RKO (cell line): ENCODE measurements around the gene GABRA5.
"Not testable (repeated sequence)": the region's sequence is repeated elsewhere in the genome, so short reads cannot be mapped to it uniquely, and the experiment has no call there.

Experiments used
- DNase-seq: peaks from one replicate; pipeline ENCODE4 v3.0.0-alpha.2; 2016; ENCODE audit warnings: low spot score

GABRA5 gene

DNA sequence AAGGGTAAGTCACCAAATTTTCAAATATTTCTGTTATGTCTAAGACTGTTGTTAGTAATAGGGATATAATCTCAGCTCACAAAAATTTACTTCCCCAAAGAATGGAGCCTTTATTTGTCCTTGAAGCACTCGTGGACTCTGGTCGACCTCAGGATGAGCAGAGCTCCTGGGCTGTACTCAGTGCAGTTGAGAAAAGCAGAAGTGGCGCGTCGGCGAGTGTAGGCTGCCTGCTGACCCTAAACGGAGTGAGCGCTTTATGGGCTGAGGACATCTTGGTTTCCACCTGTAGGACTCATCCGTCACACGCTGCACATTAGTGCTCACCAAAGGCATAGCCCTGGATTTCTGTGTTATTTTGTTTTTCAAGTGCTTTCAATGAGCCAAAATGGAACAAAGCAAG, 11.0 kb downstream of the GABRA5 start:
- no peak for DNase-seq

DNA sequence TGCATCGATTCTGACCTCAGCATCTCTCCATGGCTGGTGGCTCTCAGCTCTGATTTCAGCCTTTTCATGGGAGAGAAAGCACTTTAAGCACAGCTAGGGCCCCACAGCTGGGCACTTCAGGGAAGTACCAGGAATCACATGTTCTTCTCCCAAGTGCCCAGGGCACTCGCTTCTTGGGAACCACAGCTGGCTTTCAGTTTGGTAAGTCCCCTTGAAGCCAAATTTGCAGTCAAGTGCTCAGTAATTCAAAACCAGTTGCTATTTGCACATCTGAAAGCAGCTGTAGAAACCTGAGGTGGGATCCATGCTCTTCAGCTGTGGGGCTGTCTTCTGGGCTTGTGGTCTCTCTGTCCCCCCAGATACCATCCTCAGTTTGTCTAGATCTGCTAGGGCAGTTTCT, 12.8 kb downstream of the GABRA5 start:
- no peak for DNase-seq

DNA sequence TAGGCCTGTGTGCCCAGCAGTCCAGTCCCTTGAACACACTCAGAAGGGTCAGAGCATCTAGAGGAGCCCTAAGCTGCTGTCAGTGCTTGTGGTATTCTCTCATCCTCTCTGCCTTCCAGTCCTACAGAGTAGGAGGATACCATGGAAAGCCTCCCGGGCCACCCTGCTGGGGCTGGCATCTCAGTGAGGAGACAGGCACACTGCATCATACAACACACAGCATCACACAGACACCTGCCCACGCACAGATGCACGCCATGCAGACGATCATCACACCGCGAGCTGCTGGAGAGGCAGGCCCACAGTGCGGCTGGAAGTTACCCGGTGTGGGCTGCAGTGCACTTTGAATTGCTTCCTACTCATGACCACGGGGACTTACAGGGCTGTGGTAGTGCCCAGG, 15.2 kb downstream of the GABRA5 start:
- no peak for DNase-seq

DNA sequence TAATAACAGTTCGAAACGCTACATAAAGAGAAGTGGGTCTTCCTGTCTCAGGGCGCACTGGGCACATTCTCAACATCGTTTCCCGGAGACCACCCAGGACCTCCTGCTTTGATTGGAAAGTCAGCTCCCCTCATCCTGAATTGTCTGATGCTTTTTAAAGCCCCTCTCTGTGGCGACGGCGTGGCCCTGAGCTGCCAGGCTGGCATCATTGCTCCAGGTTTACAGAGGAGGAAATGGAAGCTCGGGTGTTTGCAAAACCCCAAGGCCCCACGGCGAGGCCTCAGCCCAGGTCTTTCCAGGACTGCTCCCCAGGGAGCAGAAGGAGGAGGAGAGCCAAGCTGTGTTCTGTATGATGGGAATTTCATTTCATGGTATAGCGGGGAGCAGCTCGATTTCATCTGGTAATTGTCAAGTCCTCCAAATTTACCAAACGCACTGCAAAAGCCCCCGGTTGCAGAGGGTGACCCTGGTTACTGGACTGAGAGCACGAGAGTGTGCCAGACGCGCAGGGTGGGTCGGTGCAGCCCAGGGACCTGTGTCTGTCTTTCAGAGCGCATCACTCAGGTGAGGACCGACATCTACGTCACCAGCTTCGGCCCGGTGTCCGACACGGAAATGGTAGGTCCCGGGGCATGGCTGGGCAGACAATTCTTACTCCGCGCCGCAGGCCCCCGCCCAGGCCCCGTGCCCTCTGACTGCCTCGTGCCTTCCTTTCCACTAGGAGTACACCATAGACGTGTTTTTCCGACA, 15.9 kb downstream of the GABRA5 start:
- DNase-seq = no peak

DNA sequence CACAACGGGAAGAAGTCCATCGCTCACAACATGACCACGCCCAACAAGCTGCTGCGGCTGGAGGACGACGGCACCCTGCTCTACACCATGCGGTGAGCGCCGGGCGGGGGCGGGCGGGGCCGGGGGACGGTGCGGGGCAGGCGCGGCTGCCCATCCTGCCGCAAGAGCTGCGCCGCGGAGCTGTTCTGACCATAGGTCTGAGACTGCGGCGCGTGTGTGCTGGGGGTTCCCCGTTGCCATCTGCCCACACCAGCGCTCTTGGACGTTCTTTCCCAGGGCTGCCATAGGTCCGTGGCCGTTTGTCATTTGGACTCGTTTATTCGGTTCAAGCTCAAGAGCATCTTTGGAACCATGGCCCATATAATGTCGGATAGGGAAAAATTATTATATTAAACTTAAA, 16.6 kb downstream of the GABRA5 start:
- no peak for DNase-seq

DNA sequence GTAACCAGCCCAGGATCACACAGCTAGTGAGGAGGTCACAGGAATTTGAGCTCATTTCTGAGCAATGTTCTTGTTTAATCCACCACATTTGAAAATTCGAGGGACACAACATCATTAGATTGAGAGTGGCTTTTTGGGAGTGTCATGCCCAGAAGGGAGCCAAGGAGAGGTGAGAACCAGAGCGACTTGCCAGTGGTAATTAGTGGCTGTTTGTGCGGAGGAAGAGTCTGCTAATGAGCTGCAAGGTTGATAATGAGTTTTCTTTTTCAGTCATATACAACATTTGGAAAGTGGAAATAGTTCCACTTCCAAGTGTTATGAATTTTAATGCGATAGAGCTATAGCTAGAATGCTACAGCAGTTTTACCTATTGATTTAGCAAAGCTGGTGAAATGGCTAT, 19.7 kb downstream of the GABRA5 start:
- no peak for DNase-seq

DNA sequence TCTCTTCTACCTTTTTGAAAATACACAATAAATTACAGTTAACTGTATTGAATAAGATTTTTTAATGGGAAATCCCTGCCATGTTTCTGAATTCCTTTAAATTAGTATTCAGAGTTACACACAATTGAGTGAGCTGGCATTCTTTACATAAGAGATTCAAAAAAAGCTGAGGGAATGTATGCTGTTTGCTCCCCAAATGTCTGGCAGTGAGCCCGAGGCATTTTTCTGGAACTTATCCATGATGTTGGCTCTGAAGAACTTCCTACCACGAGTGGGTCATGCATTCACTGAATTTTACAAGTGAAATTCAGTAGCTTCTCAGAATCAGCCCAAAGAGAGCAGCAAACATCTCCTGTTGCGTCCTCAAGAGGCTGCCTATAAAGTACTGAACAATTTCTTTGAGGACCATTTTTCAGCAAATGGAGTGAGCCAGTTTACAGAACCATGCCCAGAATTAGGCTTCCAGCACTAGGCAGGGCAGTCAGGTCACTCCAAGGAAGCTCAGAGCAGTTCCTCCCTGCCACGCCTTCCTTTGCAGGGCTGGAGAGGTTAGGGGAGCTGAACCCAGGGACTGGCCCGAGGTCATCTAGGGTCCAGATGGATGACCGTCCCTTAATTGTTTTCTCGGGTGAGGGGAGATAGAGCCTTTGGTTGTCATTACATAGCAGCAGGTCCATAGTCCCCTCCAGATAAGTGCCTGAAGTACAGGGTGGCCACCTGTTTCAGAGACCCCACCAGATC, 21.2 kb downstream of the GABRA5 start:
- no peak for DNase-seq

DNA sequence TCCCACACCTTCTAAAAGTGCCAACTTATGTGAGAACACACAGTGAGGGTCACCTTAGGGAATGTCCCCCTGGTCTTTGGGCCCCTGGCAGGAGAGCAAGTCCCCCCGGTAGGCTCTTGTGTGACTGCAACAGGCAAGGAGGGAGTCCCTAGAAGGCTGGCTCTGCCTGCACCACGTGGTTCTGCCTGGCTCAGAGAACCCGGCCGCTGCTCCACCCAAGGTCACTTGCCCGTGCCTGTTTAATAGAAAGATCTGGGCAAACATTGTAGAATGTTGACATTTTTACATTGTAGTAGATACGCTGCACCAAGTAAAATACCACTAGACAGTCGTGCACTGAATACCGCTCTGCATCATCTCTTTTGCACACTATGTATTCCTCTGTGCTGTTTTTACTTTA, 21.9 kb downstream of the GABRA5 start:
- no peak for DNase-seq

DNA sequence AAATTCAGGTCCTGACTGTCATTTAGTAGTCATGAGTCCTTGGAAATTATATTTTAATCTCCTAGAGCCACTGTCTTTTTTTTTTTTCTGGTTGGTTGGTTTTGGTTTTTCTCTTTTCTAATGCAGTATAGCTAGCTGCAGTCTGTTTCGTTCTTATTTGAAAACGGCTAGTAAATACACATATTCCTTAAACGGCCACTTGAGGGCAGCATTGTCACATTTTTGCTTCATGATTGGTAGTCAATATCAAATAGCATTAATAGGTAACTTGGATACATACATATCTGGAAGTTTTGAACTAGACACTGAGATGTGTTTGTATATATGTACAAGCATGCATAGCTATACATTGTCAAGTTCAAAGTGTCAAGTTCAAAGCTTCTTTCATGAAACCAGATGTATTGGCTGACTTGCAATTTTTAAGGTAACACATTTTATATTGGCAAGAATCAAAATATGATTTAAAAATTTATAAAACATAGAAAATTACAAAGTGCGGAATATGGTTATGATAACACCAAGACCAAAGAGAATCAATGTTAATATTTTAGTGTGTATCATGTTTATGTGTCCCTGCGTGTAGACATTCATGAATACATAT, 22.5 kb downstream of the GABRA5 start:
- peak; percentile 57 for DNase-seq

DNA sequence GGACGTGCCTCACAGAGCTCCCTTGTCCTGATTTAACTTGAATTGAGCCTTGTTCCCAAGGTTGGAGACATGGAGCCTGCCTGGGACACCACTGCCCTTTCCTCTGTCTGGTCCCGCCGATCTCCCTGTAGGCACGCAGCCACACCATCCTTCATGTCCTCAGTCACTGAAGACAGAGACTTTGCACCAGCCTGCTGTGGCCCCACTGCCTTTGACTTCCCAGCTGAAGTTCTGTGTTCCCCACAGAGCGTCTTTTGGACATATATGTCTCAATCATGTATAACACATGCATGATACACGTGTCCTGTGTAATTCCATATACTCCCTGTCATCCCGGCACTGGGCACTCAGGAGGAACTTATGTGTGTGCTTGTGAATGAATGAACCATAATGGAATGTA, 23.6 kb downstream of the GABRA5 start:
- DNase-seq = no peak

DNA sequence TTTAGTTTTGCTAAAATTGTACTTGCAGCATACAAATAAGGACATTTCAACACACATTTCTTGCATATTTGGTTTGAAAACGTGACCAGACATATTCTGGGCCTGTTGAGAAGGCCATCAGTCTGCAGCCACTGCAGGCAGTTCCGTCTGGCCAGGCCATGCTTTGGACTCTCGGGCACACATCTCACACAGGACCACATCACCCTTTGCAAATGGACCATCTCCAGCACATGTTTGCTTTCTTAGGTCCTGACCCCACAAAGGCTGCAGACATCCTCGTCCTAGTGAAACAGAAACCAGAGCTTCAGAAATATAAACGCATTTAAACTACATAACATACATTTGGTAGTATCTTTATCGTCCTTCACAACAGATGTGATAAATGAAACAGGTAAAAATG, 24.1 kb downstream of the GABRA5 start:
- no peak for DNase-seq

DNA sequence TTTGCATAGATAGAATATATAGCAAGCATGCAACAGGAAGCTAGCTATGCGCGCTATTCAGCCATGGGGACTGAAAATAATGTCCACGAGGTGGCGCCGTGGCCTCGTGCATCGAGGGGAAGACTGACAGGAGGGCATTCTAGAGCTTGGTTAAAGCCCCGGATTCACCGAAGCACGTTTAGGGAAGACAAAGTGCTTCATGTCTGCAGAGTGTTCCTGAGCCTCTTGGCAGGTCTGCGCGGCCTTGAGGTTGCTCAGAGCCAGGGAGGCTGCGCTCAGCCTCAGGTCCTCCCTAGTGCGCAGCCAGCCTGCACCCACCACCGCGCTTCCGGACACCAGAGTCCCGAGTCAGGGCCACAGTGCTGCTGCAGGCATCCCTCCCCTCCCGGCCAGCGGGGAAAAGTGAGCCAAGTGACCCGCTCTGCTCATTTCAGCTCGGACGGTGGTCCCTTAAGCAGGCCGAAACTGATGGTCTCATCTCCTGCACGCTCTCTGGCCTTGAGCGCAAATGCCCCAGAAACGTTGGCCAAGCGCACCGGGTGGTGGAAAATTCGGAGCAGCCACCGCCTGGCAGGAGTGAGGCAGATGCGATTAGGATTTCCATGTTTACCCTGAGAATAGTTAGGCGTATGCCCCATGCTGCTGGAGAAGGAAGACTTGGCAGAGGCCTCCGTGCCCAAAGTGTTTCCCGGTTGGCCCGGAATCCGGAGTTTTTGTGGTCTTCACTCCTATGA, 24.8 kb downstream of the GABRA5 start:
- peak; percentile 51 for DNase-seq

DNA sequence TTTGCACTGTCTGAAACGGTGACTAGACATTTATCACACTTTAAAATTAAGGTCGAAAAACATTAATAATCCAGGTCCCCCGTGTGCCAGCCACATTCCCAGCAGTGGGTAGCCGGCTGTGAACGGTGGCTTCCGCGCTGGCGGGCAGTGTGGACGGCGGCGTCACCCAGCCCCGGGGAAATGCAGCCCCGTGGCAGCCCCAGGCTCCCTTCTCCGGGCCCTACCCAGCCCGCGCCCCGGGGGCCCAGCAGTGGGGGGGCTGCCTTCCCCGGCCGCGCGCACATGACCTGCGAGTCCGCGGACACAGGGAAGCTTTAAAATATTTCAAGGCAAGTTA, 25.3 kb downstream of the GABRA5 start:
- DNase-seq = no peak

DNA sequence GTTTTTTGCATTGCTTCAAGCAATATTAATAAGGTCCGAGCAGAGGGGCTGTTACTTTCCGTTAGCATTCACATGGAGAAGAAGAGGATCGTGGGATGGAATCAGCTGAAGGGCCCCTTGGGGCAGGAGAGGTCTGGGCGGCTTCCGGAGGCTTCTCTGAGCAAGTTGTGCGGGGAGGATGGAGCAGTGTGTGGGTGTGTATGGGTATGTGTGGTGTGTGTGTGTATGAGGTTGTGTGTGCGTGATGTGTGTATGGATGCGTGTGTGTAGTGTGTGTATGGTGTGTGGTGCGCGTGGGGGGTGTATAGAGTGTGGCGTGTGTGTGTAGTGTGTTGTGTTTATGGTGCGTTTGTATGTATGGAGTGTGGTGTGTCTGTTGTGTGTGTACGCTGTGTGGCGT, 25.8 kb downstream of the GABRA5 start:
- no peak for DNase-seq

DNA sequence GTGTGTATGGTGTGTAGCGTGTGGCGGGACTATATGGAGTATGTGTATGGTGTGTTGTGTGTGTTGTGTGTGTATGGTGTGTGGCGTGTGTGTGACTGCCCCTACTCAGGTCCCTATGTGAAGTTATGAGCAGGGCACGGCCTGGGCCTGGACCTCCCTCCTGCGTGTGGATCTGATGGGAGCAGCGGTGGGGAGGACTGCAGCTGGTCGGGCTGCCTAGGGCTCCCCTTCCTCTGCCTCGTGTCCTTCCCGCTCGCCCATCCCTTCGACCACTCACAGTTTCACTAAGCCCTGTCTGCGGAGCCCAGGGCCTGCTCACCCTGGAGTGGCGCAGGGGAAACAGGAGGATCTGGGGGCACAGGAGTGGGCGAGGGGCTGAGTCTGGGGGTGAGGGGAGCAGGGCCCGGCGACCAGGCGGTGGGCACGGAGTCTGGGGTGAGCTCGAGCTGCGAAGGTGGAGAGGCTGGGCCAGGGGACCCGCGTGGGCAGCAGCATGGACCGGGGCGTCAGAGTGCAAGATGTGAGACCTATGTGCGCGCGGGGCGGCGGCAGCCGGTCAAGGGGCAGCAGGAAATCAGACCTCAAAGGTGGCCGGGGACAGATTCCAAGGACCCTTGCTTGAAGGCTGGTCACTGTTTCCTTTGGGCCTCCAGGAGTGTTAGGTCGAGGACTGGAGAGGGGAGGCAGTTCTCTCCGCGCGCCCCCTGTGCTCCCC, 26.6 kb downstream of the GABRA5 start:
- no peak for DNase-seq

DNA sequence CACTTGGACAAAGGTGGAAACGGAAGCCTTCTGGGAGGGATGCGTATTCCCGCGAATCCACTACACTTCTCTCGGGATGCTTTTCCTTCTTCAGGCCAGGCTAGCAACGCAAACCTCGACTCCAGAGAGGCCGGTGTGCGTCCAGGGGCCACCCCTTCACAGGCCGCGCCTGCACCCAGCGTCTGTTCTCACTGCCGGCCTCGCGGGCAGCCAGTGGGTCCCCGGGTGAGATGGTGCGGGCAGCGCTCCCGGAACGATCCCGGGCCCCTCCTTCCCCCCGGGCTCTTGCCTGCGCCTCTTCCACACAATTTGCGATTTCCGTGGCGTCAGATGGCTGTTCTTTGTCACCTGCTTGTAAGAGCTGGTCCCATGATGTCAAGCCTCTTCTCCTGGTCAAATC, 27.3 kb downstream of the GABRA5 start:
- no peak for DNase-seq

DNA sequence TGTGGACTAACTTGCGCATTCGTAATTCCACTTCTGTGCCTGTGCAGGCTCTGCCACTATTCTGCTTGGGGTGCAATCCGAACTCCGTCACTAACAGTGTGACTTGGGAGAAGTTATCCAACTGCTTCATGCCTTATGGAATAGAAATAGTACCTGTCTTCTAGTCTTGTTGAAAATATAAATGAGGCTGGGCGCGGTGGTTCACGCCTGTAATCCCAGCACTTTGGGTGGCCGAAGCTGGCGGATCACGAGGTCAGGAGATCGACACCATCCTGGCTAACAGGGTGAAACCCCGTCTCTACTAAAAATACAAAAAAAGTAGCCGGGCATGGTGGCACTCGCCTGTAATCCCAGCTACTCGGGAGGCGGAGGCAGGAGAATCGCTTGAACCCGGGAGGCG, 28.5 kb downstream of the GABRA5 start:
- DNase-seq = not testable (repeated sequence)

DNA sequence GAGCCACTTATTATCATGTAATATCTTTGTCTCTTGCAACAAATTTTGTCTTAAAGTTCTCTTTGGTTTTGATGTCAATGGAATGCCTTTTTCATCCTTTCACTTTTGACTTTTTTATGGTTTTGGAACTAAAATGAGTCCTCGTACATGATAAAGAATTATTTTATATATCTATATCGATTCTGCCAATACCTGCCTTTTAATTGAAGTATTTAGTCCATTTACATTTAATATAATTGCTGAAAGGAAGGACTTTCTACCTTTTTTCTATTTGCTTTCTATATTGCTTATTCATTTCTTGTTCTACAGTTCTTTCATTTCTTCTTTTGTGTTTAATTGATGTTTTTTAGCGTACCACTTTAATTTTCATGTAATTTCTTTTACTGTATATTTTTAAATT, 32.8 kb downstream of the GABRA5 start:
- DNase-seq = no peak

DNA sequence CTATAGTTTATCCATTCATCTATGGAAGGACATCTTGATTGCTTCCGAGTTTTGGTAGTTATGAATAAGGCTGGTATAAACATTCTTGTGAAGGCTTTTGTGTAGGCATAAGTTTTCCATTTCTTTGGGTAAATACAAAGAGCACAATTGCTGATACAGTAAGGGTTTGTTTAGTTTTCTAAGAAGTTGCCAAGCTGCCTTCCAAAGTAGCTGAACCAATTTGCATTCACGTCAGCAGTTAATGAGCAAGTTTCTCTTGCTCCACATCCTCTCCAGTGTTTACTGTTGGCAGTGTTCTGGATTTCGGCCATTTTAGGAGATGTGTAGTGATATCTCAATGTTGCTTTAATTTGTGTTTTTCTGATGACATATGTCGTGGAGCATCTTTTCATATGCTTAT, 34.2 kb downstream of the GABRA5 start:
- DNase-seq = no peak

DNA sequence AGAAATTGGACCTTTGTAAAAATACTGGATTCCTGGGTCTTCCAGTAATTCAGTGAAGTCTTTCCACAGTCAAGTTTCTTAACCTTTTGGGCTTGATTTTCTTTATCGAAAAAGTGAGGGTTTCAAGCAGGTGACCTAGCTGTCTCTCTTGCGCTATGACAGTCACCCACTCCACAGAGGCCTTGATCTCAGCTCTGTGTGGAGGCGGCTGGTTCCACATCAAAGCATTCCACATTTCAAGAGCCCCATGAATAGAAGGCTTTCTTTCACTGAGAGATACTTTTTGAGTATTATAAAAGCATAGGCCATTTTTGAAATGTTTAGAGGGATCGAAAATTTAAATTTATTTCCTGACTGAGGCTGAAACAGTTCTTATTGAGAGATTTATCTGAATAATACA, 43.9 kb downstream of the GABRA5 start:
- no peak for DNase-seq

DNA sequence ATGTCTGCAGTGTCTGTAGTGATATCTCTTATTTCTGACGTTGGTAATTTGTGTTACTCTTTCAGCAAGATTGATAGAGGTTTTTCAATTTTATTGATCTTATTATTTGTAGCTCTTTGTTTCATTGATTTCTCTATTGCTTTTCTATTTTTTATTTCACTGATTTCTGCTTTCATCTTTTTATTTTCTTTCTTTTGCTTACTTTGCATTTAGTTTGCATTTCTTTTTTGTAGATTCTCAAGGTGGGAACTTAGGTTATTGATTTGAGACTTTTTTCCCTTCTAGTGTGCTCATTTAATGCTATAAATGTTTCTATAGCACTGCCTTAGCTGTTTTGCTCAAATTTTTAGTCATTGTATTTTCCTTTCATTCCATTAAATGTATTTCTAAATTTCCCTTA, 54.6 kb downstream of the GABRA5 start:
- DNase-seq = no peak

DNA sequence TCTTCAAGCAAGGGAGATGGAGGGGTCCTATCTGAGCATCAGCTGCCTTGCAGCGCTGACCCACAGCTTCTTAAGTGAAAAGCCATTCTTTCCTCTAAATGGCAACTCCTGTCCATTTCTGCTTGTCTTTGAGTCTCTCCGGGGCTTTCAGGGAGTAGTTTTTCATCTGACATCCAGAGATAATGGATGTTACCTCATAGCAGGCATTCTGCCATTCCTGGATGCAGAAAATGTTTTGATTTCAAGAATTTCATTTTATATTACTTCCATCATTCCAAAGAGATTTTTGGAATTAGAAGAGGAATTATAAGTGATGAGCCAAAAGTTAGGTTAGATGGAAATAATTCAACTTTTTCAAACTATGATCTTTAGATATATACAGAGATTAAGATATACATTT, 59.2 kb downstream of the GABRA5 start:
- no peak for DNase-seq
